ENCODE measurements around the gene TROAP. TPM values are rescaled to one million over a fixed set of nuclear protein-coding genes. Genes with fewer than 3 reads are reported as not detected.

Gene TROAP
- total RNA-seq, 4 donors from 2014 or later = 0.30 to 6.5 (median 3.1) TPM; not detected in 1

GRCh38 chr12:49295082-49295936 is 27.7 kb upstream of the TROAP start, which contains the start of gene PRPH:
Gene PRPH (plus strand): TSS chr12:49295147. CDS start chr12:49295201, 54 bp downstream.
- WGBS, 2 donors = 10 to 13% methylated on average over 49 to 72 of the region's 82 CpGs
- no peak within 1 kb of the TSS for H3K27ac ChIP-seq
- H3K27me3 ChIP-seq = peaks cover 0 to 61% of the 10 kb centered on the region in 2 donors
- peaks cover 0 to 46% (median 18%) of the 10 kb centered on the region in 4 donors for H3K4me1 ChIP-seq
- H3K9me3 ChIP-seq = no peaks in the 10 kb centered on the region
- H3K4me3 ChIP-seq = no peak within 1 kb of the TSS
- H3K36me3 ChIP-seq = no peaks in the 10 kb centered on the region
- no peak for TF ChIP-seq EP300 (IDR thresholded peaks at IDR 0.05)
- TF ChIP-seq POLR2A (IDR thresholded peaks at IDR 0.05) = no peak
- TF ChIP-seq CTCF (IDR thresholded peaks at IDR 0.05) = no peak
- no peak for DNase-seq (ENCODE audit: low spot score in 2 of 2)

- peaks cover 0 to 46% (median 18%) of the 10 kb centered on the region in 4 donors for H3K4me1 ChIP-seq
- H3K27ac ChIP-seq = no peak overlapping the region
- no peaks in the 10 kb centered on the region for H3K9me3 ChIP-seq
- DNase-seq (ENCODE audit: low spot score in 2 of 2) = no peak
- H3K27me3 ChIP-seq = peaks cover 0 to 64% of the 10 kb centered on the region in 2 donors
- no peaks in the 10 kb centered on the region for H3K36me3 ChIP-seq
- WGBS, 2 donors = 12 to 19% methylated on average over 39 of the region's 54 CpGs
- no peak overlapping the region for H3K4me3 ChIP-seq
- TF ChIP-seq CTCF (IDR thresholded peaks at IDR 0.05) = peak; percentile 40 to 58 (median 51)
- TF ChIP-seq EP300 (IDR thresholded peaks at IDR 0.05) = no peak
Measured at GRCh38 chr12:49296034-49296835, 26.8 kb upstream of the TROAP start.

- Histone ChIP-seq H3K27ac (no peak overlapping the region), H3K27me3 (peaks cover 0 to 71% of the 10 kb centered on the region in 2 donors), H3K4me3 (peak overlapping the region in 2 of 4 donors; percentile 21 to 32), H3K36me3 (no peaks in the 10 kb centered on the region), H3K9me3 (no peaks in the 10 kb centered on the region), H3K4me1 (peaks cover 0 to 46% (median 18%) of the 10 kb centered on the region in 4 donors)
- DNase-seq (ENCODE audit: low spot score in 2 of 2) = no peak
- TF ChIP-seq EP300 (IDR thresholded peaks at IDR 0.05) (no peak), CTCF (IDR thresholded peaks at IDR 0.05) (peak in 1 of 5 experiments; percentile 3), POLR2A (IDR thresholded peaks at IDR 0.05) (no peak)
- WGBS, 2 donors = 2 to 7% methylated on average over 29 to 60 of the region's 77 CpGs
Measured at GRCh38 chr12:49296836-49297694, 26.0 kb upstream of the TROAP start.

GRCh38 chr12:49297695-49298060 is 25.4 kb upstream of the TROAP start:
- TF ChIP-seq CTCF (IDR thresholded peaks at IDR 0.05) (no peak), POLR2A (IDR thresholded peaks at IDR 0.05) (no peak), EP300 (IDR thresholded peaks at IDR 0.05) (no peak)
- Histone ChIP-seq H3K27me3 (peaks cover 0 to 75% of the 10 kb centered on the region in 2 donors), H3K27ac (no peak overlapping the region), H3K4me3 (peak overlapping the region in 1 of 4 donors; percentile 32), H3K4me1 (peaks cover 0 to 43% (median 18%) of the 10 kb centered on the region in 4 donors), H3K9me3 (no peaks in the 10 kb centered on the region), H3K36me3 (no peaks in the 10 kb centered on the region)
- DNase-seq (ENCODE audit: low spot score in 2 of 2) = no peak
- 24% methylated on average over 8 of the region's 8 CpGs for WGBS, 2 donors

All from tibial nerve (tissue), 4 donors.